ENCODE measurements around the gene ADARB1.
A peak's percentile ranks its signal among the peaks of the same experiment; 100 is the strongest.

Gene ADARB1

GRCh38 chr21:45258466-45258865 is 184.1 kb downstream of the ADARB1 start:
- intact Hi-C loops (cut with DNase I): no loop called here
- DNase-seq: peak in 3 of 42 donors; percentile 14 to 29 (median 28)

GRCh38 chr21:45259206-45259840 is 184.9 kb downstream of the ADARB1 start:
- peak in 3 of 42 donors; percentile 7 to 27 (median 9) for DNase-seq
- intact Hi-C loops (cut with DNase I): no loop called here

- intact Hi-C loops (cut with DNase I): no loop called here
- peak in 2 of 42 donors; percentile 4 to 19 for DNase-seq
Observed at GRCh38 chr21:45260191-45260825, 185.9 kb downstream of the ADARB1 start.

- DNase-seq: peak in 1 of 42 donors; percentile 3
- intact Hi-C loops (cut with DNase I): no loop called here
Observed at GRCh38 chr21:45261093-45261492, 186.7 kb downstream of the ADARB1 start.

GRCh38 chr21:45262041-45262581 is 187.7 kb downstream of the ADARB1 start:
- DNase-seq: peak in 2 of 42 donors; percentile 1 to 34
- intact Hi-C loops (cut with DNase I): no loop called here

- DNase-seq: peak in 5 of 42 donors; percentile 10 to 32 (median 27)
- intact Hi-C loops (cut with DNase I): no loop called here
Observed at GRCh38 chr21:45262616-45263015, 188.2 kb downstream of the ADARB1 start.

GRCh38 chr21:45263534-45263933 is 189.2 kb downstream of the ADARB1 start:
- DNase-seq: no peak
- intact Hi-C loops (cut with DNase I): no loop called here

GRCh38 chr21:45264146-45264911 is 189.9 kb downstream of the ADARB1 start:
- intact Hi-C loops (cut with DNase I): no loop called here
- peak in 3 of 42 donors; percentile 10 to 34 (median 21) for DNase-seq

GRCh38 chr21:45264912-45265515 is 190.6 kb downstream of the ADARB1 start:
- DNase-seq: peak in 7 of 42 donors; percentile 3 to 35 (median 12)
- intact Hi-C loops (cut with DNase I): no loop called here

GRCh38 chr21:45265721-45266517 is 191.5 kb downstream of the ADARB1 start:
- intact Hi-C loops (cut with DNase I): no loop called here
- peak in 6 of 42 donors; percentile 5 to 33 (median 8) for DNase-seq

GRCh38 chr21:45266518-45267389 is 192.4 kb downstream of the ADARB1 start:
- DNase-seq: peak in 4 of 42 donors; percentile 8 to 19 (median 10)
- intact Hi-C loops (cut with DNase I): no loop called here

GRCh38 chr21:45267390-45267760 is 193.0 kb downstream of the ADARB1 start:
- intact Hi-C loops (cut with DNase I): no loop called here
- peak in 7 of 42 donors; percentile 1 to 31 (median 3) for DNase-seq

- DNase-seq: peak in 11 of 42 donors; percentile 1 to 36 (median 12)
- intact Hi-C loops (cut with DNase I): no loop called here
Observed at GRCh38 chr21:45269861-45270260, 195.5 kb downstream of the ADARB1 start.

GRCh38 chr21:45270306-45270821 is 196.0 kb downstream of the ADARB1 start:
- intact Hi-C loops (cut with DNase I): no loop called here
- peak in 15 of 42 donors; percentile 1 to 27 (median 11) for DNase-seq
